ENCODE data around the gene PKIB. TPM values are rescaled to one million over a fixed set of nuclear protein-coding genes. Genes with fewer than 3 reads are reported as not detected.

PKIB gene
- total and polyA plus RNA-seq, 2 donors from 2014 or later = 5.1 to 5.3 TPM

DNA sequence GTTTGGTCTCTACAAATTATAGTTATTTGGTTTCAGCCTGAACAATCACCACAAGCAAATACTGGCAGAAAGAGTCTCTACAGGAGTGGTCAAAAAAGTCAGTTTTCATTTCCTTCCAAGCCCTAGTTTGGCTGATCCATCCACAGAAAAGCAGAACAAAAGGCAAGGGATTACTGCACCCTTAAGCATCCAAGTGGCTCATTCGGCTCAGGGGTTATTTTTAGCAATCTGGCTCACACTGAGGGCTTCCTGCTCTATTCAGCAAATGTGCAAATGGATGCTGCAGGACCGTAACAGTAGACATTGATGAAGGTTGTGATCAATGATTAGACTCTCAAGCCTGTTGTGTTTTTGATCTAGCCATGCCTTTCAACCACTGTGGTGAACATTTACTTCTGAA lies 107.1 kb downstream of the PKIB start:
- no peak overlapping the region for H3K27ac ChIP-seq (ENCODE audit: low read depth in 2 of 2, low read length in 2 of 2)
- no peak for FAIRE-seq
- no peak overlapping the region for H3K4me3 ChIP-seq (ENCODE audit: low read length in 3 of 3)
- H3K4me1 ChIP-seq (ENCODE audit: control insufficient read depth in 2 of 3, insufficient read depth in 2 of 3, low read depth in 1 of 3, low read length in 3 of 3) = no peaks in the 10 kb centered on the region
- TF ChIP-seq, protein P1, sequence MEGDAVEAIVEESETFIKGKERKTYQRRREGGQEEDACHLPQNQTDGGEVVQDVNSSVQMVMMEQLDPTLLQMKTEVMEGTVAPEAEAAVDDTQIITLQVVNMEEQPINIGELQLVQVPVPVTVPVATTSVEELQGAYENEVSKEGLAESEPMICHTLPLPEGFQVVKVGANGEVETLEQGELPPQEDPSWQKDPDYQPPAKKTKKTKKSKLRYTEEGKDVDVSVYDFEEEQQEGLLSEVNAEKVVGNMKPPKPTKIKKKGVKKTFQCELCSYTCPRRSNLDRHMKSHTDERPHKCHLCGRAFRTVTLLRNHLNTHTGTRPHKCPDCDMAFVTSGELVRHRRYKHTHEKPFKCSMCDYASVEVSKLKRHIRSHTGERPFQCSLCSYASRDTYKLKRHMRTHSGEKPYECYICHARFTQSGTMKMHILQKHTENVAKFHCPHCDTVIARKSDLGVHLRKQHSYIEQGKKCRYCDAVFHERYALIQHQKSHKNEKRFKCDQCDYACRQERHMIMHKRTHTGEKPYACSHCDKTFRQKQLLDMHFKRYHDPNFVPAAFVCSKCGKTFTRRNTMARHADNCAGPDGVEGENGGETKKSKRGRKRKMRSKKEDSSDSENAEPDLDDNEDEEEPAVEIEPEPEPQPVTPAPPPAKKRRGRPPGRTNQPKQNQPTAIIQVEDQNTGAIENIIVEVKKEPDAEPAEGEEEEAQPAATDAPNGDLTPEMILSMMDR (IDR thresholded peaks at IDR 0.05; ENCODE audit: borderline replicate concordance, extremely low read depth, insufficient read depth) = no peak
- H3K27me3 ChIP-seq (ENCODE audit: control insufficient read depth, insufficient read depth, low read length) = no peaks in the 10 kb centered on the region
- H3K36me3 ChIP-seq (ENCODE audit: control insufficient read depth in 2 of 3, insufficient read depth in 3 of 3, low read length in 3 of 3) = no peaks in the 10 kb centered on the region
- DNase-seq = no peak
- no peaks in the 10 kb centered on the region for H3K9me3 ChIP-seq (ENCODE audit: control insufficient read depth in 2 of 3, insufficient read depth in 1 of 3, low read length in 3 of 3)
- intact Hi-C loops (cut with DNase I) = no loop called here
- H3K9ac ChIP-seq (ENCODE audit: low read length in 3 of 3) = no peak overlapping the region

DNA sequence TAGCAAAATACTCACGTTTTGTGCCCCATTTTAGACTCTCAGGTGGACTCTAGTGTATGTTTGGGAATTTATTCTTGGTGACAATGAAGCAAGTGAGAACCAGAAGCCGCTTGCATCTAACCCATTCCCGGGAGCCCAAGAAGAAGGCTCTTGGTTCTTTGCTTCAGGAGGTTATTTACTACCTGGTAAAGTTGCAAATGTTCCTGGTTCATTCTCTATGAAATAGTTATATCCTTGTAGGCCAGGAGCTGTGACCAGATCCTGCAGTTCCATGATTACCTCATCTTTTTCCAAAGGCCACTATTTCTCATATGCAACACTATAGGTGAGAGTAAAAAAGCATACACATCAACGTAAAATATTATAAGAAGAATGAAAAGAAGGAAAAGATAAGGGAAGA lies 108.4 kb downstream of the PKIB start:
- no peak for DNase-seq
- H3K4me3 ChIP-seq (ENCODE audit: low read length in 3 of 3) = no peak overlapping the region
- no peak overlapping the region for H3K9ac ChIP-seq (ENCODE audit: low read length in 3 of 3)
- no peaks in the 10 kb centered on the region for H3K9me3 ChIP-seq (ENCODE audit: control insufficient read depth in 2 of 3, insufficient read depth in 1 of 3, low read length in 3 of 3)
- FAIRE-seq = no peak
- H3K27ac ChIP-seq (ENCODE audit: low read depth in 2 of 2, low read length in 2 of 2) = no peak overlapping the region
- H3K36me3 ChIP-seq (ENCODE audit: control insufficient read depth in 2 of 3, insufficient read depth in 3 of 3, low read length in 3 of 3) = no peaks in the 10 kb centered on the region
- TF ChIP-seq, protein P1 (IDR thresholded peaks at IDR 0.05; ENCODE audit: borderline replicate concordance, extremely low read depth, insufficient read depth) = no peak
- no peaks in the 10 kb centered on the region for H3K27me3 ChIP-seq (ENCODE audit: control insufficient read depth, insufficient read depth, low read length)
- intact Hi-C loops (cut with DNase I) = no loop called here
- H3K4me1 ChIP-seq (ENCODE audit: control insufficient read depth in 2 of 3, insufficient read depth in 2 of 3, low read depth in 1 of 3, low read length in 3 of 3) = no peaks in the 10 kb centered on the region

DNA sequence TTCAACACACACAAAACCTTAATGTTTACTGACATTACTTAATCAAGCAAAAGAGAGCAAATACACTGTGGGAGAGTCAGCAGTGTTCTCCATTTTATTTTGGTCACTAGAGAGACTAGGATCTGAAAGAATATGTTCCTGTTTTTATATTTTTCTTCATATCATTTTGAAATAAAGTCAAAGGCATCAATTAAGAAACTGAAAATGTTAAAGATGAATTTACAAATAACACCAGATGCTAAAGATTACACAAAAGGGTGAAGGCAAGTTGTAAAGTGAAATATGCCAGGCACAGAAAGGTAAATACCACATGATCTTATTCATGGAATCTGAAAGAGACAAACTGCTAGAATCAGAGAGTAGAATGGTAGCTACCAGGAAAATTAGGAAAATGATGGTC lies 109.0 kb downstream of the PKIB start:
- no peak overlapping the region for H3K4me3 ChIP-seq (ENCODE audit: low read length in 3 of 3)
- H3K36me3 ChIP-seq (ENCODE audit: control insufficient read depth in 2 of 3, insufficient read depth in 3 of 3, low read length in 3 of 3) = no peaks in the 10 kb centered on the region
- intact Hi-C loops (cut with DNase I) = no loop called here
- H3K9ac ChIP-seq (ENCODE audit: low read length in 3 of 3) = no peak overlapping the region
- FAIRE-seq (no peak), DNase-seq (no peak)
- H3K4me1 ChIP-seq (ENCODE audit: control insufficient read depth in 2 of 3, insufficient read depth in 2 of 3, low read depth in 1 of 3, low read length in 3 of 3) = no peaks in the 10 kb centered on the region
- H3K9me3 ChIP-seq (ENCODE audit: control insufficient read depth in 2 of 3, insufficient read depth in 1 of 3, low read length in 3 of 3) = no peaks in the 10 kb centered on the region
- no peaks in the 10 kb centered on the region for H3K27me3 ChIP-seq (ENCODE audit: control insufficient read depth, insufficient read depth, low read length)
- TF ChIP-seq, protein P1 (IDR thresholded peaks at IDR 0.05; ENCODE audit: borderline replicate concordance, extremely low read depth, insufficient read depth) = no peak
- no peak overlapping the region for H3K27ac ChIP-seq (ENCODE audit: low read depth in 2 of 2, low read length in 2 of 2)

DNA sequence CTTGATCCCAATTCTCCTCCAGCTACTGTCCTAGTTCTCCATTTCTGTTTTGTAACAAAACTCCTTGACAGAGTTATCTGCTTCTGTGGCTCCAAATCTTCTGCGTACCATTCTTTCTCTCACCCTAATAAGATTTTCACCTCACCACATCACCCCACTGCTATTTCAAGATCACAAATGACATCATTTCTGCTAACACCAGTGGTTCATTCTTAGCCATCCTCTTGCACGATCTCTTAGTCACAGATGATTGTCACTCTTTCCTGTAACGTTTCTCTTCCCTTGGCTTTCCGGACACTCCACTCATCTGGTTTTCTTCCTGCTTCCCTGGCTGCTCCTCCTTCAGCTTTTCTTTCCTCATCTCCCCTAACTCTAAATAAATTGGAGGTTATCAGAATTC lies 112.5 kb downstream of the PKIB start:
- H3K4me3 ChIP-seq (ENCODE audit: low read length in 3 of 3) = no peak overlapping the region
- no peak for FAIRE-seq
- H3K27me3 ChIP-seq (ENCODE audit: control insufficient read depth, insufficient read depth, low read length) = no peaks in the 10 kb centered on the region
- H3K4me1 ChIP-seq (ENCODE audit: control insufficient read depth in 2 of 3, insufficient read depth in 2 of 3, low read depth in 1 of 3, low read length in 3 of 3) = no peaks in the 10 kb centered on the region
- H3K9ac ChIP-seq (ENCODE audit: low read length in 3 of 3) = no peak overlapping the region
- H3K36me3 ChIP-seq (ENCODE audit: control insufficient read depth in 2 of 3, insufficient read depth in 3 of 3, low read length in 3 of 3) = no peaks in the 10 kb centered on the region
- no peak overlapping the region for H3K27ac ChIP-seq (ENCODE audit: low read depth in 2 of 2, low read length in 2 of 2)
- H3K9me3 ChIP-seq (ENCODE audit: control insufficient read depth in 2 of 3, insufficient read depth in 1 of 3, low read length in 3 of 3) = no peaks in the 10 kb centered on the region
- no peak for DNase-seq
- TF ChIP-seq, protein P1 (IDR thresholded peaks at IDR 0.05; ENCODE audit: borderline replicate concordance, extremely low read depth, insufficient read depth) = no peak
- intact Hi-C loops (cut with DNase I) = no loop called here
